Tibial artery (tissue), 4 donors: ENCODE data around the gene THBS2.

Experiments used
- DNase-seq, 2 donors: peaks; one replicate each; pipeline ENCODE4 v3.0.0-alpha.2; 2019
- H3K27ac ChIP-seq, 2 donors: fragments of 200-600 bp; sonication (generic) in 1 of 2; 1 replicate in 1 of 2; 2 replicates in 1 of 2; pipeline ENCODE4 v1.5.1; 2018 to 2019; ENCODE audit warnings: mild to moderate bottlenecking in 1 of 2
- H3K27me3 ChIP-seq, 2 donors: fragments of 200-600 bp; sonication (generic) in 1 of 2; one replicate each; pipeline versions ENCODE4 v1.5.1 to v1.6.0; 2016 to 2019
- H3K36me3 ChIP-seq, 3 donors: fragments of 200-600 bp; sonication (generic) in 2 of 3; one replicate each; pipeline ENCODE4 v1.5.1; 2016 to 2019; ENCODE audit warnings: mild to moderate bottlenecking in 2 of 3
- H3K4me1 ChIP-seq, 4 donors: fragments of 200-600 bp; sonication (generic) in 2 of 4; 1 replicate in 3 of 4; 2 replicates in 1 of 4; pipeline ENCODE4 v1.5.1; 2016 to 2019
- H3K4me3 ChIP-seq, 2 donors: fragments of 200-600 bp; sonication (generic) in 1 of 2; 1 replicate in 1 of 2; 2 replicates in 1 of 2; pipeline ENCODE4 v1.5.1; 2018 to 2019; ENCODE audit warnings: mild to moderate bottlenecking in 2 of 2
- H3K9me3 ChIP-seq, 3 donors: fragments of 200-600 bp; sonication (generic) in 1 of 3; one replicate each; pipeline ENCODE4 v1.5.1; 2016 to 2019
- intact Hi-C: fragments of 100-400 bp; cut with DNase I; formaldehyde crosslinking; loops from one replicate; pipeline ENCODE4 v1.15.0; 2023; ENCODE audit warnings: low total_unique reads
- TF ChIP-seq, protein P1 (sequence below), 2 experiments: fragments of 200-600 bp in 1 of 2; fragments of 450-650 bp in 1 of 2; IDR thresholded peaks; one replicate each; pipeline ENCODE4 v1.5.1; 2017 to 2019; ENCODE audit warnings: antibody characterized with exemption in 2 of 2, mild to moderate bottlenecking in 1 of 2, moderate library complexity in 1 of 2

THBS2 gene

DNA sequence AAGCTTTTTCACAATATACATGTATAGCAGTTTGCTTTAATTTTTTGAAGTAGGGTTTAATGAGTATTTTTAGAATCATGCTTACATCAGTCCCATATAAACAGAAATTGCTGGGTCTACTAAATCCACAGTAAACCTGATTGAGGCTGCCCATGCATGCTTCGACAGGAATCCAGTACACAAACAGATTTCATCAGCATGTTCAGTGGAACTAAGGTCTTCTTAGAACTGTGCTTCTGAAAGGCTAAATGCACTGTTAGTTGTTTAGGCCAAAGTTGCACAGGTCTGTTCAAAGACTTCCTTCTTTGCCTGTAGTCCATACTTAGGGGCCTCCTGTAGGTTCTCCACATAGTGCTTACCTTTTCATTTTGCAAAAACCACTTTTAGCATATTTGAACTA lies 42.5 kb upstream of the THBS2 start:
- intact Hi-C loops: no loop called here
- no peak overlapping the region for H3K27ac ChIP-seq

GRCh38 chr6:169293196-169293595 lies 39.5 kb upstream of the THBS2 start:
- H3K27ac ChIP-seq: no peak overlapping the region
- no peak for DNase-seq
- H3K4me1 ChIP-seq: peaks cover 0 to 10% (median 0%) of the 10 kb centered on the region in 4 donors
- H3K36me3 ChIP-seq: no peaks in the 10 kb centered on the region
- TF ChIP-seq, protein P1, sequence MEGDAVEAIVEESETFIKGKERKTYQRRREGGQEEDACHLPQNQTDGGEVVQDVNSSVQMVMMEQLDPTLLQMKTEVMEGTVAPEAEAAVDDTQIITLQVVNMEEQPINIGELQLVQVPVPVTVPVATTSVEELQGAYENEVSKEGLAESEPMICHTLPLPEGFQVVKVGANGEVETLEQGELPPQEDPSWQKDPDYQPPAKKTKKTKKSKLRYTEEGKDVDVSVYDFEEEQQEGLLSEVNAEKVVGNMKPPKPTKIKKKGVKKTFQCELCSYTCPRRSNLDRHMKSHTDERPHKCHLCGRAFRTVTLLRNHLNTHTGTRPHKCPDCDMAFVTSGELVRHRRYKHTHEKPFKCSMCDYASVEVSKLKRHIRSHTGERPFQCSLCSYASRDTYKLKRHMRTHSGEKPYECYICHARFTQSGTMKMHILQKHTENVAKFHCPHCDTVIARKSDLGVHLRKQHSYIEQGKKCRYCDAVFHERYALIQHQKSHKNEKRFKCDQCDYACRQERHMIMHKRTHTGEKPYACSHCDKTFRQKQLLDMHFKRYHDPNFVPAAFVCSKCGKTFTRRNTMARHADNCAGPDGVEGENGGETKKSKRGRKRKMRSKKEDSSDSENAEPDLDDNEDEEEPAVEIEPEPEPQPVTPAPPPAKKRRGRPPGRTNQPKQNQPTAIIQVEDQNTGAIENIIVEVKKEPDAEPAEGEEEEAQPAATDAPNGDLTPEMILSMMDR (IDR thresholded peaks at IDR 0.05): no peak
- intact Hi-C loops: no loop called here
- no peaks in the 10 kb centered on the region for H3K27me3 ChIP-seq
- no peaks in the 10 kb centered on the region for H3K9me3 ChIP-seq
- no peak overlapping the region for H3K4me3 ChIP-seq

More for the DNA sequence above, 42.5 kb upstream of the THBS2 start:
- Histone ChIP-seq H3K36me3 (no peaks in the 10 kb centered on the region), H3K9me3 (no peaks in the 10 kb centered on the region), H3K4me1 (no peaks in the 10 kb centered on the region), H3K27me3 (no peaks in the 10 kb centered on the region), H3K4me3 (no peak overlapping the region)
- no peak for DNase-seq
- TF ChIP-seq, protein P1 (IDR thresholded peaks at IDR 0.05): no peak

GRCh38 chr6:169292338-169293124 lies 38.9 kb upstream of the THBS2 start:
- Histone ChIP-seq H3K27ac (no peak overlapping the region), H3K9me3 (no peaks in the 10 kb centered on the region), H3K27me3 (no peaks in the 10 kb centered on the region), H3K4me1 (peaks cover 0 to 11% (median 0%) of the 10 kb centered on the region in 4 donors), H3K36me3 (no peaks in the 10 kb centered on the region), H3K4me3 (no peak overlapping the region)
- DNase-seq: peak in 1 of 2 donors; percentile 44
- TF ChIP-seq, protein P1 (IDR thresholded peaks at IDR 0.05): no peak
- intact Hi-C loops: no loop called here

DNA sequence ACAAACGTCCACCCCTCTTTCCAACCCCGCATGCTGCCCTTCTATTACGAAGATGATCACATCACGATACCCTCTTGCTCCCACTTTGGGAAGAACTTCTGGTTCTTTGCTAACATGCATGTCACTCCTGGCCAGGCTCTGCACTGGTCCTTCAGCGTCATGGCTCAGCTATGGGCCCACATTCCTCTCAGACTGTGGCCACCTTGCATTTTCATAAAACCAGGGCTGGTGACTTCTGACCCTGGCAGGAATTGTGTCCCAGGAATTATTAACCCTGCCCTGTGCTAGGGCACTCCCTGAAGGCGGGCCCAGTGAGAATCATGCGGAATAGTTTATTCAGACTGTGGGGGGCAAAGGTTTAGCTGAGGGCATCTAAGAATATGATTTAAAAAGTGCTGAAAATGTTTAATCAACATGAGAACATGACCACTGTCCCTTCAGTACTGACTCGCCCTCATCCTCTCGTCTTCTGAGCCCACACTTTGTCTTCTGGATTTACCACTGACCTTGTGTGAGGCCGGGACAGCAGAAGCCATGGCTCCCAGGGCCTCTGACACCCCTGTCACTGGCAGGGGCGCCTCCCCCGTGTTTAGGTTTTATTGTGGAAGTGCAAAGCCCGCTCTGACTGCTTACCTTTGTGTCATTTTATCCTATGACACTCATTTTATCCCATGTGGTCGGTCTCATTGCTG lies 38.1 kb upstream of the THBS2 start:
- TF ChIP-seq, protein P1 (IDR thresholded peaks at IDR 0.05): no peak
- Histone ChIP-seq H3K9me3 (no peaks in the 10 kb centered on the region), H3K36me3 (no peaks in the 10 kb centered on the region), H3K27ac (no peak overlapping the region), H3K27me3 (no peaks in the 10 kb centered on the region), H3K4me1 (peaks cover 0 to 11% (median 0%) of the 10 kb centered on the region in 4 donors), H3K4me3 (no peak overlapping the region)
- no peak for DNase-seq
- intact Hi-C loops: no loop called here

DNA sequence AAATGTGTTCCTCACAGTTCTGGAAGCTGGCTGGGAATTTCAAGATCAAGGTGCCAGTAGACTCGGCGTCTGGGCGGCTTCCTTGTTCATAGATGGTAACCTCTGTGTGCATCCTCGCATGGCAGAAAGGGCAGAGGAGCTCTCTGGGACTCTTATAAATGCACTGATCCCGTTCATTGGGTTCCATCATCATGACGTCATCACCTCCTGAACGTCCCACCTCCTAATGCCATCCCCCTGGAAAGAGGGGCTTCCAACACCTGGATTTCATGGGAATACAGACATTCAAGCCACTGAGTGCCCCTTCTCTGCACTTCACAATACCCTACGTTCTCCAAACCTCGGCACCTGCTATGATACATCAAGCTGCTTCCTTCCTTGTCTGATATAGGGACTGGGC lies 37.5 kb upstream of the THBS2 start:
- Histone ChIP-seq H3K36me3 (no peaks in the 10 kb centered on the region), H3K27ac (no peak overlapping the region), H3K9me3 (no peaks in the 10 kb centered on the region), H3K27me3 (no peaks in the 10 kb centered on the region), H3K4me1 (peaks cover 0 to 11% (median 0%) of the 10 kb centered on the region in 4 donors), H3K4me3 (no peak overlapping the region)
- no peak for DNase-seq
- TF ChIP-seq, protein P1 (IDR thresholded peaks at IDR 0.05): no peak
- intact Hi-C loops: no loop called here
